CD4-positive, alpha-beta T cell treated with Interleukin-21 for 1 hour (primary cell): ENCODE data around the gene NUDT19.

Source experiments
- DNase-seq: peaks from one replicate; pipeline ENCODE4 v3.0.0-alpha.2; 2020

The NUDT19 gene

GRCh38 chr19:32717496-32717895, 25.9 kb downstream of the NUDT19 start:
- no peak for DNase-seq

GRCh38 chr19:32718286-32718685, 26.7 kb downstream of the NUDT19 start:
- no peak for DNase-seq

GRCh38 chr19:32719611-32720059, 28.0 kb downstream of the NUDT19 start, which contains the start of gene TDRD12:
TSS of gene TDRD12 (plus strand) at chr19:32719767. CDS start at chr19:32720073, 306 bp downstream.
- no peak for DNase-seq

GRCh38 chr19:32720216-32720935, 28.8 kb downstream of the NUDT19 start:
- DNase-seq: no peak

GRCh38 chr19:32720936-32721250, 29.3 kb downstream of the NUDT19 start:
- DNase-seq: no peak

GRCh38 chr19:32735936-32736335, 44.3 kb downstream of the NUDT19 start:
- DNase-seq: no peak

- no peak for DNase-seq
These were observed 51.4 kb downstream of the NUDT19 start for GRCh38 chr19:32743021-32743420.

GRCh38 chr19:32743447-32743846, 51.8 kb downstream of the NUDT19 start:
- no peak for DNase-seq

- DNase-seq: no peak
These were observed 53.1 kb downstream of the NUDT19 start for GRCh38 chr19:32744555-32745325.

- DNase-seq: peak; percentile 62
These were observed 54.1 kb downstream of the NUDT19 start for GRCh38 chr19:32745594-32746251.

- peak; percentile 76 for DNase-seq
These were observed 55.1 kb downstream of the NUDT19 start for GRCh38 chr19:32746631-32747196.

- DNase-seq: peak; percentile 19
These were observed 56.9 kb downstream of the NUDT19 start for GRCh38 chr19:32748497-32748896.

GRCh38 chr19:32748948-32749347, 57.3 kb downstream of the NUDT19 start:
- DNase-seq: no peak

GRCh38 chr19:32749361-32749760, 57.7 kb downstream of the NUDT19 start:
- no peak for DNase-seq

- DNase-seq: peak; percentile 9
These were observed 58.9 kb downstream of the NUDT19 start for GRCh38 chr19:32750441-32751055.

GRCh38 chr19:32751066-32751465, 59.4 kb downstream of the NUDT19 start:
- DNase-seq: no peak

GRCh38 chr19:32757189-32757588, 65.6 kb downstream of the NUDT19 start:
- DNase-seq: no peak
